GM12878 (cell line): ENCODE results near the gene ANTXR2.

Experiments
- ELK1 ChIP-seq: IDR thresholded peaks from 2 replicates; pipeline ENCODE4 v1.6.1; 2012; ENCODE audit warnings: low read depth, low read length, improper control_type of control experiment
- EZH2 ChIP-seq: IDR thresholded peaks from 2 replicates; pipeline ENCODE4 v1.6.1; 2012; ENCODE audit warnings: low read depth, mild to moderate bottlenecking, control low read depth, inconsistent platforms, low read length, borderline replicate concordance; ENCODE audit not compliant: control insufficient read depth
- TF ChIP-seq, protein P1 (sequence below), 3 experiments: IDR thresholded peaks in 2 of 3; conservative IDR thresholded peaks in 1 of 3; 2 replicates each; pipeline ENCODE4 v1.5.1; 2011; ENCODE audit warnings: low read depth in 3 of 3, low read length in 3 of 3, mild to moderate bottlenecking in 3 of 3, control low read depth in 2 of 3, moderate library complexity in 2 of 3, inconsistent platforms in 1 of 3, mixed read lengths in 1 of 3; ENCODE audit not compliant: control insufficient read depth in 2 of 3, insufficient read depth in 1 of 3; ENCODE audit errors: extremely low read depth in 1 of 3

DNA sequence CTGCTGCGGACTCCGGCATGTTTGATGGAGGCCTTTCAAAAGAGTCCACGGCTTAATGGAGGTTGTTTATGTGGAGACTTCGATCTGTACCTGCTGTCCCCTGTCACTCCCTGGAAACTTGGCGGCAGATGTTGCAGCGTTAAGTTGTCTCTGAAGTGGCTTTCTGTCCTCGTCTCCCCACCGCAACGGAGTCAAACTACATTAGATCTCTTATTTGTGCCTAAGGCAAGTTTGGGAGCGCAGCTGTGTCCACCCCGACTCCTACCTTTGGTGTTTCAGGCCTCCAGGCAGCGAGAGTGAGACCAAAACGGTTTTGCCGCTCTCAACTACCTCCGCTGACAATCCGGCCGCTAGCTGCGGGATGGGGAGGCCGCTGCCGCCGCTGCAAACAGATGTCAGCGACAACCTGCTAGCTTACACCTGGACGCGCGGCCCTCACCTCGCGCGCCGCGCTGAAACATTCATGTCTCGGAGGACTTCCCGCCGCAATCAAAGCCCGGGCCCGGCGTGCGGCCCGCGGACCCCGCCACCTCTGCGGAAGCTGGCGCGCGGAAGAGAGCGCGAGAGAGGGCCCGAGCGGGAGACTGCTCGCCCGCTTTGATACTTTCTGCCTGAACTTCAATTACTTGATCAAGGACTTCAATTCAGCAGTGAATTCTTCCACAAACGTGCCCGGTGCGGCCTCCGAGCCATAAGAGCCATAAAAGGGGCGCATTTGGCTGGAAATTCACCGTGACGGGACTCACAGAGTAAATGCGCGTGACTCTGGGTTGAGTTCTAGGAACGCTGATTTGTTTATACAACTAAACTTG is 108.4 kb downstream of the ANTXR2 start:
- TF ChIP-seq EZH2 (no peak), ELK1 (no peak)
- TF ChIP-seq, protein P1, sequence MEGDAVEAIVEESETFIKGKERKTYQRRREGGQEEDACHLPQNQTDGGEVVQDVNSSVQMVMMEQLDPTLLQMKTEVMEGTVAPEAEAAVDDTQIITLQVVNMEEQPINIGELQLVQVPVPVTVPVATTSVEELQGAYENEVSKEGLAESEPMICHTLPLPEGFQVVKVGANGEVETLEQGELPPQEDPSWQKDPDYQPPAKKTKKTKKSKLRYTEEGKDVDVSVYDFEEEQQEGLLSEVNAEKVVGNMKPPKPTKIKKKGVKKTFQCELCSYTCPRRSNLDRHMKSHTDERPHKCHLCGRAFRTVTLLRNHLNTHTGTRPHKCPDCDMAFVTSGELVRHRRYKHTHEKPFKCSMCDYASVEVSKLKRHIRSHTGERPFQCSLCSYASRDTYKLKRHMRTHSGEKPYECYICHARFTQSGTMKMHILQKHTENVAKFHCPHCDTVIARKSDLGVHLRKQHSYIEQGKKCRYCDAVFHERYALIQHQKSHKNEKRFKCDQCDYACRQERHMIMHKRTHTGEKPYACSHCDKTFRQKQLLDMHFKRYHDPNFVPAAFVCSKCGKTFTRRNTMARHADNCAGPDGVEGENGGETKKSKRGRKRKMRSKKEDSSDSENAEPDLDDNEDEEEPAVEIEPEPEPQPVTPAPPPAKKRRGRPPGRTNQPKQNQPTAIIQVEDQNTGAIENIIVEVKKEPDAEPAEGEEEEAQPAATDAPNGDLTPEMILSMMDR (IDR thresholded peaks at IDR 0.05 in 2 of 3, conservative IDR thresholded peaks at IDR 0.05 in 1 of 3; ENCODE audit: control insufficient read depth in 2 of 3, extremely low read depth in 1 of 3, insufficient read depth in 1 of 3, low read depth in 3 of 3, low read length in 3 of 3): no peak
